IMR-90 (cell line): Measurements from ENCODE around the gene LZTS3. TPM values are rescaled to one million over a fixed set of nuclear protein-coding genes. Genes with fewer than 3 reads are reported as not detected.

ENCODE experiments used
- ATAC-seq: fragments of 200-7000 bp; cut with Tn5 transposase; 2 replicates; pipeline ENCODE4 v1.9.1; 2020; ENCODE audit warnings: low read depth, mild to moderate bottlenecking, moderate library complexity
- BruUV-seq: library from RNA; stranded (reverse); fragments of 400-500 nt; replicated peaks from 2 replicates; lab custom pipeline; 2021; lab: Mats Ljungman, UMichigan
- CTCF ChIA-PET: fragments of 300-600 bp; formaldehyde crosslinking; extraction: SDS; loops from one replicate; lab custom pipeline; 2021; ENCODE audit warnings: antibody characterized with exemption; lab: Yijun Ruan, JAX
- POLR2A ChIA-PET: fragments of 300-600 bp; sonication (Branson Sonifier 250); formaldehyde crosslinking; loops from one replicate; lab custom pipeline; 2022; ENCODE audit warnings: antibody characterized with exemption; ENCODE audit not compliant: unreplicated experiment; lab: Charles Lee
- DNase-seq: peaks from one replicate; pipeline ENCODE4 v3.0.0; 2013
- H2AFZ ChIP-seq: replicated peaks from 2 replicates; pipeline ENCODE3; 2013; ENCODE audit warnings: low read length, mild to moderate bottlenecking; ENCODE audit not compliant: poor library complexity
- H2AK5ac ChIP-seq: 2 replicates; pipeline ENCODE4 v1.6.1; 2013; ENCODE audit warnings: low read depth, low read length, inconsistent platforms
- H2AK9ac ChIP-seq: replicated peaks from 2 replicates; pipeline ENCODE3; 2013; ENCODE audit warnings: mild to moderate bottlenecking, low read depth, low read length, moderate library complexity; ENCODE audit not compliant: poor library complexity
- H2BK120ac ChIP-seq: 2 replicates; pipeline ENCODE4 v1.6.1; 2013; ENCODE audit warnings: low read depth, low read length, inconsistent platforms
- H2BK15ac ChIP-seq: 3 replicates; pipeline ENCODE4 v1.6.1; 2013; ENCODE audit warnings: low read depth, low read length, inconsistent platforms
- H2BK20ac ChIP-seq: 2 replicates; pipeline ENCODE4 v1.6.1; 2013; ENCODE audit warnings: low read depth, mild to moderate bottlenecking, inconsistent platforms, low read length, moderate library complexity
- H2BK5ac ChIP-seq: 2 replicates; pipeline ENCODE4 v1.6.1; 2013; ENCODE audit warnings: mild to moderate bottlenecking, low read depth, low read length, inconsistent platforms; ENCODE audit not compliant: poor library complexity, severe bottlenecking
- H3K14ac ChIP-seq: replicated peaks from 2 replicates; pipeline ENCODE4 v1.6.1; 2013; ENCODE audit warnings: low read depth, low read length, inconsistent platforms
- H3K18ac ChIP-seq: 2 replicates; pipeline ENCODE4 v1.6.1; 2013; ENCODE audit warnings: low read depth, low read length, control low read depth
- H3K23ac ChIP-seq: 2 replicates; pipeline ENCODE4 v1.6.1; 2013; ENCODE audit warnings: low read depth, low read length, inconsistent platforms
- H3K27ac ChIP-seq: 2 replicates; pipeline ENCODE4 v1.5.1; 2013; ENCODE audit warnings: mild to moderate bottlenecking, control low read depth, low read length; ENCODE audit not compliant: insufficient read depth
- H3K27me3 ChIP-seq: 2 replicates; pipeline ENCODE4 v1.6.1; 2013; ENCODE audit warnings: low read length; ENCODE audit not compliant: control insufficient read depth, insufficient read depth
- H3K36me3 ChIP-seq: 2 replicates; pipeline ENCODE4 v1.6.1; 2013; ENCODE audit warnings: low read length, mixed read lengths; ENCODE audit not compliant: control insufficient read depth, insufficient read depth
- H3K4ac ChIP-seq: 2 replicates; pipeline ENCODE4 v1.6.1; 2013; ENCODE audit warnings: low read depth, low read length, inconsistent platforms
- H3K4me1 ChIP-seq: 2 replicates; pipeline ENCODE4 v1.6.1; 2013; ENCODE audit warnings: low read length, mixed read lengths; ENCODE audit not compliant: control insufficient read depth, insufficient read depth
- H3K4me2 ChIP-seq: 2 replicates; pipeline ENCODE4 v1.6.1; 2013; ENCODE audit warnings: low read depth, mild to moderate bottlenecking, control low read depth, low read length, moderate library complexity
- H3K4me3 ChIP-seq: 2 replicates; pipeline ENCODE4 v1.5.1; 2013; ENCODE audit warnings: low read depth, mild to moderate bottlenecking, control low read depth, low read length, moderate library complexity; ENCODE audit not compliant: insufficient read depth
- H3K56ac ChIP-seq: 2 replicates; pipeline ENCODE4 v1.6.1; 2013; ENCODE audit warnings: low read length, inconsistent platforms; ENCODE audit not compliant: insufficient read depth; ENCODE audit errors: extremely low read depth
- H3K79me1 ChIP-seq, 2 experiments: 2 replicates each; pipeline ENCODE4 v1.6.1; 2013; ENCODE audit warnings: low read length in 2 of 2, inconsistent platforms in 1 of 2, low read depth in 1 of 2
- H3K9ac ChIP-seq: 2 replicates; pipeline ENCODE4 v1.6.1; 2013; ENCODE audit warnings: low read depth, low read length, control low read depth
- H3K9me1 ChIP-seq: 2 replicates; pipeline ENCODE4 v1.6.1; 2013; ENCODE audit warnings: low read length, inconsistent platforms; ENCODE audit not compliant: insufficient read depth
- H3K9me3 ChIP-seq: 2 replicates; pipeline ENCODE4 v1.6.1; 2013; ENCODE audit warnings: low read length; ENCODE audit not compliant: control insufficient read depth, insufficient read depth
- H4K20me1 ChIP-seq: 2 replicates; pipeline ENCODE4 v1.6.1; 2013; ENCODE audit warnings: low read length, inconsistent platforms; ENCODE audit not compliant: insufficient read depth
- H4K5ac ChIP-seq: 2 replicates; pipeline ENCODE4 v1.6.1; 2013; ENCODE audit warnings: mild to moderate bottlenecking, low read depth, low read length, control low read depth
- H4K8ac ChIP-seq, 2 experiments: 2 replicates each; pipeline ENCODE4 v1.6.1; 2013; ENCODE audit warnings: low read depth in 2 of 2, low read length in 2 of 2, control low read depth in 1 of 2, inconsistent platforms in 1 of 2
- H4K91ac ChIP-seq: 2 replicates; pipeline ENCODE4 v1.6.1; 2013; ENCODE audit warnings: low read depth, low read length, inconsistent platforms; ENCODE audit not compliant: insufficient read depth
- CEBPB ChIP-seq: IDR thresholded peaks from 2 replicates; pipeline ENCODE4 v1.6.1; 2012; ENCODE audit warnings: low read depth, low read length, improper control_type of control experiment
- MAFK ChIP-seq: IDR thresholded peaks from 2 replicates; pipeline ENCODE4 v1.6.1; 2012; ENCODE audit warnings: low read depth, low read length, improper control_type of control experiment
- MXI1 ChIP-seq: IDR thresholded peaks from 2 replicates; pipeline ENCODE4 v1.6.1; 2012; ENCODE audit warnings: low read depth, mild to moderate bottlenecking, low read length, moderate library complexity, borderline replicate concordance
- NFE2L2 ChIP-seq: fragments of 150-350 bp; IDR thresholded peaks from 2 replicates; pipeline ENCODE4 v1.6.1; 2016; ENCODE audit warnings: low read depth, mild to moderate bottlenecking, low read length
- POLR2A ChIP-seq: IDR thresholded peaks from 2 replicates; pipeline ENCODE4 v1.6.1; 2012; ENCODE audit warnings: mild to moderate bottlenecking, low read depth, low read length
- RAD21 ChIP-seq: IDR thresholded peaks from 2 replicates; pipeline ENCODE4 v1.6.1; 2012; ENCODE audit warnings: low read length, improper control_type of control experiment
- SMC3 ChIP-seq: fragments of 150-350 bp; IDR thresholded peaks from 2 replicates; pipeline ENCODE4 v1.6.1; 2016; ENCODE audit warnings: low read depth, mild to moderate bottlenecking, antibody characterized with exemption, low read length, moderate library complexity
- USF2 ChIP-seq: fragments of 150-350 bp; IDR thresholded peaks from 2 replicates; pipeline ENCODE4 v1.6.1; 2017; ENCODE audit warnings: mild to moderate bottlenecking, antibody characterized with exemption, low read length, low read depth
- WGBS, 2 experiments: methylation state at CpG; one replicate each; pipeline versions ENCODE4 v1.1.5 to v1.1.7; 2013; ENCODE audit warnings: missing lambda C conversion rate in 2 of 2; ENCODE audit not compliant: insufficient read length in 1 of 2; ENCODE audit errors: extremely low coverage in 2 of 2; 5-methylcytosine and 5-hydroxymethylcytosine counted together
- dilution Hi-C: fragments of 300-500 bp; cut with HindIII; formaldehyde crosslinking; loops from one replicate; pipeline ENCODE4 v1.14.3; 2018; ENCODE audit warnings: low sequenced_read_pairs; ENCODE audit not compliant: unreplicated experiment
- in situ Hi-C: fragments of 300-500 bp; cut with MboI; formaldehyde crosslinking; loops from 3 replicates; pipeline ENCODE4 v1.14.3; 2019; ENCODE audit warnings: low sequenced_read_pairs, inconsistent platforms, mixed read lengths
- intact Hi-C: fragments of 100-400 bp; cut with micrococcal nuclease; formaldehyde crosslinking; loops from 2 replicates; pipeline ENCODE4 v1.10.0; 2022
- polyA plus RNA-seq, 3 experiments: library from polyadenylated mRNA; depleted of rRNA; stranded (reverse); fragments of >200 nt; gene quantifications; 2 replicates each; pipeline ENCODE4 v1.2.3, GENCODE V29; 2012; ENCODE audit warnings: low replicate concordance in 1 of 3
- total RNA-seq: library from RNA; depleted of rRNA; stranded (reverse); fragments of >200 nt; gene quantifications from 2 replicates; pipeline ENCODE4 v1.2.3, GENCODE V29; 2012
- TF ChIP-seq, protein P1 (sequence below): conservative IDR thresholded peaks from 2 replicates; pipeline ENCODE4 v1.5.1; 2012; ENCODE audit warnings: mild to moderate bottlenecking, low read depth, low read length, improper control_type of control experiment

Gene LZTS3
- total and polyA plus RNA-seq, 2 of the 4 experiments (the other 2 are of a cell fraction), result 1.4 to 3.2 TPM

DNA sequence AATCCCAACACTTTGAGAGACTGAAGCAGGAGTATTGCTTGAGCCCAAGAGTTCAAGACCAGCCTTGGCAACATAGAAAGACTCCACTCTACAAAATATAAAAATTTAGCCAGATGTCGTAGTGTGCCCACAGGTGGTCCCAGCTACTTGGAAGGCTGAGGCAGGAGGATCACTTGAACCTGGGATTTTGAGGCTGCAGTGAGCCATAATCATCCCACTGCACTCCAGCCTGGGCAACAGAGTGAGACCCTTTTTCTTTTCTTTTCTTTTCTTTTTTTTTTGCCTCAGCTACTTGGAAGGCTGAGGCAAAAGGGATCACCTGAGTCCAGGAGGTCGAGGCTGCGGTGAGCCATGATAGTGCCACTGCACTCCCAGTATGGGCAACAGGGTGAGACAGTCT lies 31.6 kb downstream of the LZTS3 start:
- no peak overlapping the region for H3K9ac ChIP-seq
- H4K8ac ChIP-seq, result no peak overlapping the region
- H3K9me1 ChIP-seq, result 0 out of 2 replicates have a peak, but pooled peaks cover 2% of the 10 kb centered on the region
- CTCF ChIA-PET, result no interaction called here
- no peak overlapping the region for H4K5ac ChIP-seq
- no peak overlapping the region for H2BK15ac ChIP-seq
- H3K9me3 ChIP-seq, result no peaks in the 10 kb centered on the region; the same call in 1 of the 2 replicates
- H3K4me2 ChIP-seq, result no peak overlapping the region
- no peak overlapping the region for H3K4me3 ChIP-seq
- H2BK120ac ChIP-seq, result no peak overlapping the region
- no peak overlapping the region for H2AK5ac ChIP-seq
- intact Hi-C loops, result no loop called here
- no peak overlapping the region for H2AFZ ChIP-seq
- H3K4me1 ChIP-seq, result no peaks in the 10 kb centered on the region
- H3K23ac ChIP-seq, result no peak overlapping the region
- no peak overlapping the region for H3K27ac ChIP-seq
- H3K14ac ChIP-seq, result no peak overlapping the region
- peaks cover 11% of the 10 kb centered on the region for H4K20me1 ChIP-seq
- WGBS, 2 experiments, result no CpG with 5 or more reads among the region's 3 CpGs
- no peak overlapping the region for H2BK20ac ChIP-seq
- ATAC-seq, result no peak
- H2AK9ac ChIP-seq, result no peak overlapping the region
- no peak overlapping the region for H3K56ac ChIP-seq
- BruUV-seq, result no TSS peak
- H3K36me3 ChIP-seq, result peaks cover 4% of the 10 kb centered on the region
- H2BK5ac ChIP-seq, result no peak overlapping the region
- POLR2A ChIA-PET, result no interaction called here
- TF ChIP-seq CEBPB (no peak), SMC3 (no peak), NFE2L2 (no peak), RAD21 (no peak), USF2 (no peak), MAFK (no peak), MXI1 (no peak), POLR2A (no peak)
- TF ChIP-seq, protein P1, sequence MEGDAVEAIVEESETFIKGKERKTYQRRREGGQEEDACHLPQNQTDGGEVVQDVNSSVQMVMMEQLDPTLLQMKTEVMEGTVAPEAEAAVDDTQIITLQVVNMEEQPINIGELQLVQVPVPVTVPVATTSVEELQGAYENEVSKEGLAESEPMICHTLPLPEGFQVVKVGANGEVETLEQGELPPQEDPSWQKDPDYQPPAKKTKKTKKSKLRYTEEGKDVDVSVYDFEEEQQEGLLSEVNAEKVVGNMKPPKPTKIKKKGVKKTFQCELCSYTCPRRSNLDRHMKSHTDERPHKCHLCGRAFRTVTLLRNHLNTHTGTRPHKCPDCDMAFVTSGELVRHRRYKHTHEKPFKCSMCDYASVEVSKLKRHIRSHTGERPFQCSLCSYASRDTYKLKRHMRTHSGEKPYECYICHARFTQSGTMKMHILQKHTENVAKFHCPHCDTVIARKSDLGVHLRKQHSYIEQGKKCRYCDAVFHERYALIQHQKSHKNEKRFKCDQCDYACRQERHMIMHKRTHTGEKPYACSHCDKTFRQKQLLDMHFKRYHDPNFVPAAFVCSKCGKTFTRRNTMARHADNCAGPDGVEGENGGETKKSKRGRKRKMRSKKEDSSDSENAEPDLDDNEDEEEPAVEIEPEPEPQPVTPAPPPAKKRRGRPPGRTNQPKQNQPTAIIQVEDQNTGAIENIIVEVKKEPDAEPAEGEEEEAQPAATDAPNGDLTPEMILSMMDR, result no peak
- H3K4ac ChIP-seq, result no peak overlapping the region
- H3K18ac ChIP-seq, result no peak overlapping the region
- H3K79me1 ChIP-seq, result peaks cover 35 to 69% of the 10 kb centered on the region in 2 experiments
- H3K27me3 ChIP-seq, result no peaks in the 10 kb centered on the region
- in situ Hi-C loops, result no loop called here
- dilution Hi-C loops, result no loop called here
- no peak for DNase-seq
- H4K91ac ChIP-seq, result no peak overlapping the region
